Kidney (tissue), 14 donors: ENCODE results near the gene TSHZ2. TPM values are rescaled to one million over a fixed set of nuclear protein-coding genes. Genes with fewer than 3 reads are reported as not detected.

Experiments used
- DNase-seq, 5 donors: peaks; one replicate each; pipeline ENCODE4 v3.0.0-alpha.2; 2013 to 2020
- FAIRE-seq: peaks from 2 replicates; lab custom pipeline; 2012; peaks lifted over from hg19 to GRCh38; lab: Jason Lieb, UNC
- H3K27ac ChIP-seq, 2 donors: one replicate each; pipeline ENCODE4 v1.7.0; 2013; ENCODE audit warnings: low read depth in 2 of 2, low read length in 2 of 2, inconsistent platforms in 1 of 2
- H3K27me3 ChIP-seq: one replicate; pipeline ENCODE4 v1.7.1; 2013; ENCODE audit warnings: low read length, inconsistent platforms; ENCODE audit not compliant: control insufficient read depth, insufficient read depth
- H3K36me3 ChIP-seq, 3 donors: one replicate each; pipeline versions ENCODE4 v1.7.0 to v1.7.1; 2013; ENCODE audit warnings: low read length in 3 of 3, control low read depth in 1 of 3, inconsistent platforms in 1 of 3; ENCODE audit not compliant: insufficient read depth in 3 of 3, control insufficient read depth in 2 of 3
- H3K4me1 ChIP-seq, 3 donors: one replicate each; pipeline versions ENCODE4 v1.7.0 to v1.7.1; 2013; ENCODE audit warnings: low read length in 3 of 3, inconsistent platforms in 1 of 3, low read depth in 1 of 3; ENCODE audit not compliant: control insufficient read depth in 2 of 3, insufficient read depth in 2 of 3
- H3K4me3 ChIP-seq, 3 donors: one replicate each; pipeline versions ENCODE4 v1.7.0 to v1.8.1; 2013; ENCODE audit warnings: low read length in 3 of 3, control low read depth in 1 of 3, inconsistent platforms in 1 of 3
- H3K9ac ChIP-seq, 3 donors: one replicate each; pipeline versions ENCODE4 v1.7.0 to v1.7.1; 2013; ENCODE audit warnings: low read length in 3 of 3, control low read depth in 1 of 3, inconsistent platforms in 1 of 3
- H3K9me3 ChIP-seq, 3 donors: one replicate each; pipeline versions ENCODE4 v1.7.0 to v1.7.1; 2013; ENCODE audit warnings: low read length in 3 of 3, control low read depth in 1 of 3, inconsistent platforms in 1 of 3; ENCODE audit not compliant: control insufficient read depth in 2 of 3, insufficient read depth in 1 of 3
- CTCF ChIP-seq: IDR thresholded peaks from 3 replicates; pipeline ENCODE4 v1.5.1; 2012; ENCODE audit warnings: mild to moderate bottlenecking, moderate library complexity, borderline replicate concordance; ENCODE audit not compliant: insufficient read depth; ENCODE audit errors: extremely low read depth
- intact Hi-C: fragments of 100-400 bp; cut with DNase I; formaldehyde crosslinking; loops from one replicate; pipeline ENCODE4 v1.11.1; 2022
- polyA plus RNA-seq: library from polyadenylated mRNA; stranded (reverse); fragments of 350-450 nt; fragmentation: Illumina TruSeq; extraction: RNeasy Lipid Tissue Mini Kit (QIAGEN cat#74804); gene quantifications from one replicate; pipeline ENCODE4 v1.2.3, GENCODE V29; 2014; ENCODE audit warnings: low read depth, low replicate concordance; ENCODE audit not compliant: insufficient read depth
- total RNA-seq: library from RNA; stranded (reverse); fragmentation: NEBNext Ultra II Directional; extraction: Animal tissue kit (Norgen Biotek cat#: 25700); gene quantifications from one replicate; pipeline ENCODE4 v1.2.1, GENCODE V29; 2021
- donor health status: control.
- donor health status: control.
- donor health status: control.
- donor health status: control.
- donor health status: control.
- donor health status: DM: yes; HTN: yes; CAD: no.
- donor health status: Normal renal cell carcinoma (clear cell type).

Gene TSHZ2
- total and polyA plus RNA-seq, 2 donors from 2014 or later, result 0.86 to 15.5 TPM

GRCh38 chr20:53512076-53512475 lies 539.9 kb downstream of the TSHZ2 start:
- Histone ChIP-seq H3K4me1 (no peaks in the 10 kb centered on the region), H3K4me3 (no peak overlapping the region), H3K27me3 (no peaks in the 10 kb centered on the region), H3K27ac (no peak overlapping the region), H3K9me3 (no peaks in the 10 kb centered on the region), H3K9ac (no peak overlapping the region), H3K36me3 (no peaks in the 10 kb centered on the region)
- intact Hi-C loops, result no loop called here
- DNase-seq (no peak), FAIRE-seq (no peak)
- no peak for TF ChIP-seq CTCF

GRCh38 chr20:53513168-53513488 lies 541.0 kb downstream of the TSHZ2 start:
- intact Hi-C loops, result no loop called here
- Histone ChIP-seq H3K9me3 (no peaks in the 10 kb centered on the region), H3K27me3 (no peaks in the 10 kb centered on the region), H3K27ac (no peak overlapping the region), H3K36me3 (no peaks in the 10 kb centered on the region), H3K4me3 (no peak overlapping the region), H3K4me1 (no peaks in the 10 kb centered on the region), H3K9ac (no peak overlapping the region)
- FAIRE-seq (no peak), DNase-seq (no peak)
- TF ChIP-seq CTCF, result no peak

- no peak for TF ChIP-seq CTCF
- Histone ChIP-seq H3K36me3 (no peaks in the 10 kb centered on the region), H3K9me3 (no peaks in the 10 kb centered on the region), H3K9ac (no peak overlapping the region), H3K27me3 (no peaks in the 10 kb centered on the region), H3K27ac (no peak overlapping the region), H3K4me1 (no peaks in the 10 kb centered on the region), H3K4me3 (no peak overlapping the region)
- DNase-seq (no peak), FAIRE-seq (no peak)
- intact Hi-C loops, result no loop called here
These were observed 541.5 kb downstream of the TSHZ2 start for GRCh38 chr20:53513489-53514298.

GRCh38 chr20:53515749-53516148 lies 543.6 kb downstream of the TSHZ2 start:
- FAIRE-seq, result no peak
- no peak for TF ChIP-seq CTCF
- no peak overlapping the region for H3K27ac ChIP-seq
- no peak for DNase-seq
- H3K9ac ChIP-seq, result no peak overlapping the region
- no peaks in the 10 kb centered on the region for H3K27me3 ChIP-seq
- no peaks in the 10 kb centered on the region for H3K36me3 ChIP-seq
- no peaks in the 10 kb centered on the region for H3K9me3 ChIP-seq
- intact Hi-C loops, result no loop called here
- no peak overlapping the region for H3K4me3 ChIP-seq
- H3K4me1 ChIP-seq, result no peaks in the 10 kb centered on the region
